Measurements from ENCODE around the gene KCNQ1. TPM values are rescaled to one million over a fixed set of nuclear protein-coding genes. Genes with fewer than 3 reads are reported as not detected.

Gene KCNQ1
- total and polyA plus RNA-seq, 2 of the 13 experiments (the other 11 are each of a cell fraction or from before 2014, with no cell fraction given) = 0.02 to 0.08 TPM

GRCh38 chr11:2488004-2488403 lies 43.2 kb downstream of the KCNQ1 start:
- CTCF ChIA-PET (ENCODE audit: low intra/inter-chr PET ratio, low total read pairs) = no interaction called here
- intact Hi-C loops (cut with micrococcal nuclease; ENCODE audit: unreplicated experiment) (no loop called here), in situ Hi-C loops (cut with HindIII; ENCODE audit: extremely low pct_ligation_motif_present, low pct_unique_long_range_greater_than_20kb) (no loop called here)
- H3K79me2 ChIP-seq (ENCODE audit: insufficient read depth, low read length) = no peaks in the 10 kb centered on the region
- no peak overlapping the region for H2AFZ ChIP-seq (ENCODE audit: low read length)
- H3K9me3 ChIP-seq (ENCODE audit: low read length) = peaks cover 10% of the 10 kb centered on the region
- no peak for ATAC-seq
- no TSS peak for BruUV-seq (replicated peaks)
- FAIRE-seq = no peak
- TF ChIP-seq ZNF143 (CRISPR knock-in tag; IDR thresholded peaks at IDR 0.05) (no peak), CBX2 (IDR thresholded peaks at IDR 0.05; ENCODE audit: low read depth, low read length) (no peak), CBX2 (CRISPR knock-in tag; IDR thresholded peaks at IDR 0.05; ENCODE audit: low read depth) (no peak), NPAS2 (CRISPR knock-in tag; IDR thresholded peaks at IDR 0.05; ENCODE audit: borderline replicate concordance) (no peak), ZNF296 (CRISPR knock-in tag; conservative IDR thresholded peaks at IDR 0.05) (no peak), ZNF775 (CRISPR knock-in tag; IDR thresholded peaks at IDR 0.05; ENCODE audit: borderline replicate concordance) (no peak), KLF11 (CRISPR knock-in tag; IDR thresholded peaks at IDR 0.05) (no peak), MED1 (CRISPR knock-in tag; IDR thresholded peaks at IDR 0.05) (no peak), ZNF788 (CRISPR knock-in tag; IDR thresholded peaks at IDR 0.05; ENCODE audit: borderline replicate concordance) (no peak), ZNF34 (CRISPR knock-in tag; IDR thresholded peaks at IDR 0.05; ENCODE audit: borderline replicate concordance) (no peak), ZNF354B (CRISPR knock-in tag; IDR thresholded peaks at IDR 0.05) (no peak)
- TF ChIP-seq, protein P1, sequence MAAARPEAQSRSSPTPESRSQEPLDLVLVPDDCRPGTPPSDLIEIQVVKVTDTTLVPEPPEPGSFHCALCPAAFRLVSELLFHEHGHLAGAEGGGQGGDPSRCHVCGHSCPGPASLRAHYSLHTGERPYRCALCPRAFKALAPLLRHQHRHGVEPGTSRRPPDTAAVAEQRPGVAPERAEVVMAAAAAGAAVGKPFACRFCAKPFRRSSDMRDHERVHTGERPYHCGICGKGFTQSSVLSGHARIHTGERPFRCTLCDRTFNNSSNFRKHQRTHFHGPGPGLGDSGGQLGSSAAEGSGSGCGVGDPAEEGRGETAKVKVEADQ (CRISPR knock-in tag; IDR thresholded peaks at IDR 0.05; ENCODE audit: borderline replicate concordance) = no peak
- H3K9ac ChIP-seq (ENCODE audit: insufficient read depth, low read depth, low read length) = no peak overlapping the region
- H3K27me3 ChIP-seq (ENCODE audit: control insufficient read depth in 1 of 2, insufficient read depth in 2 of 2, low read length in 2 of 2) = peaks cover 2 to 25% of the 10 kb centered on the region in 2 experiments; a peak in 3 of 5 replicates
- H4K20me1 ChIP-seq (ENCODE audit: insufficient read depth, low read length) = peaks cover under 1% of the 10 kb centered on the region; the same call in 1 of the 2 replicates
- H3K4me3 ChIP-seq (replicated peaks in 1 of 3; ENCODE audit: insufficient read depth in 1 of 3, low read depth in 2 of 3, low read length in 3 of 3) = no peak overlapping the region
- no peak for DNase-seq (ENCODE audit: low spot score)
- POLR2A ChIA-PET = no interaction called here
- no peak overlapping the region for H3K4me2 ChIP-seq (ENCODE audit: low read depth, low read length)
- H3K36me3 ChIP-seq (replicated peaks in 1 of 2; ENCODE audit: control insufficient read depth in 1 of 2, insufficient read depth in 2 of 2, low read length in 2 of 2) = no peaks in the 10 kb centered on the region
- H3K27ac ChIP-seq (ENCODE audit: extremely low read length, insufficient read depth, low read length) = no peak overlapping the region
- no peaks in the 10 kb centered on the region for H3K4me1 ChIP-seq (ENCODE audit: insufficient read depth, low read length)

Data from HepG2 (cell line).